ENCODE results near the gene OR5D14. TPM values are rescaled to one million over a fixed set of nuclear protein-coding genes. Genes with fewer than 3 reads are reported as not detected.

The OR5D14 gene
- total and polyA plus RNA-seq, 9 of the 15 experiments (the other 6 are each of a cell fraction or from before 2014, with no cell fraction given): not detected

GRCh38 chr11:55795256-55795655 lies at the start of gene OR5D14 (continued):
- TF ChIP-seq ZBTB40 (IDR thresholded peaks at IDR 0.05) (no peak), ZBTB40 (CRISPR knock-in tag; IDR thresholded peaks at IDR 0.05) (no peak)

- intact Hi-C loops (cut with micrococcal nuclease) (no loop called here), in situ Hi-C loops (cut with MboI) (no loop called here)
- no peak within 1 kb of the TSS for H3K9ac ChIP-seq (ENCODE audit: insufficient read depth in 1 of 2, low read depth in 2 of 2, low read length in 2 of 2)
- ATAC-seq: no peak
- no peaks in the 10 kb centered on the region for H3K9me3 ChIP-seq (replicated peaks; ENCODE audit: control insufficient read depth, insufficient read depth, low read depth, low read length)
- H2AFZ ChIP-seq (ENCODE audit: low read depth, low read length): no peak within 1 kb of the TSS
- H4K20me1 ChIP-seq (replicated peaks; ENCODE audit: control insufficient read depth, insufficient read depth, low read length): no peaks in the 10 kb centered on the region
- H3K79me2 ChIP-seq (ENCODE audit: control insufficient read depth, insufficient read depth, low read length): no peaks in the 10 kb centered on the region
- no peaks in the 10 kb centered on the region for H3K36me3 ChIP-seq (ENCODE audit: control insufficient read depth, insufficient read depth, low read length)
- ChIA-PET CTCF (ENCODE audit: low intra/inter-chr PET ratio) (no interaction called here), POLR2A (no interaction called here)
- no peaks in the 10 kb centered on the region for H3K9me1 ChIP-seq (ENCODE audit: control insufficient read depth, insufficient read depth, low read length)
- no TSS peak for BruUV-seq (replicated peaks)
- DNase-seq (ENCODE audit: extremely low read depth in 1 of 4, low spot score in 3 of 4): no peak
- H3K4me3 ChIP-seq: no peak within 1 kb of the TSS
- no peaks in the 10 kb centered on the region for H3K4me1 ChIP-seq (replicated peaks in 1 of 2; ENCODE audit: control insufficient read depth in 2 of 2, insufficient read depth in 2 of 2, low read length in 2 of 2)
- no peak within 1 kb of the TSS for H3K27ac ChIP-seq (ENCODE audit: extremely low read depth, low read depth, low read length)
- no peak within 1 kb of the TSS for H3K4me2 ChIP-seq (ENCODE audit: insufficient read depth, low read length)
- H3K27me3 ChIP-seq (ENCODE audit: control insufficient read depth in 2 of 2, insufficient read depth in 2 of 2, low read length in 2 of 2): no peaks in the 10 kb centered on the region
- FAIRE-seq: no peak
- TF ChIP-seq ELF1 (tag; IDR thresholded peaks at IDR 0.05): no peak
- TF ChIP-seq NONO (IDR thresholded peaks at IDR 0.05; ENCODE audit: low read depth in 2 of 2, low read length in 1 of 2): no peak
- no peak for TF ChIP-seq NEUROD1 (IDR thresholded peaks at IDR 0.05; ENCODE audit: borderline replicate concordance, low read depth, low read length, partially characterized antibody)
- no peak for TF ChIP-seq RBM25 (IDR thresholded peaks at IDR 0.05; ENCODE audit: low read depth, low read length, severe bottlenecking)
- TF ChIP-seq TCF7L2 (IDR thresholded peaks at IDR 0.05; ENCODE audit: low read depth, low read length): no peak
- TF ChIP-seq PHB (CRISPR knock-in tag; IDR thresholded peaks at IDR 0.05): no peak
- no peak for TF ChIP-seq MYBL2 (IDR thresholded peaks at IDR 0.05; ENCODE audit: low read depth)
- no peak for TF ChIP-seq MYBL2 (CRISPR knock-in tag; IDR thresholded peaks at IDR 0.05; ENCODE audit: borderline replicate concordance)
- no peak for TF ChIP-seq CREB5 (CRISPR knock-in tag; IDR thresholded peaks at IDR 0.05)
- no peak for TF ChIP-seq SNAPC5 (CRISPR knock-in tag; IDR thresholded peaks at IDR 0.05)
These were observed 22.2 kb upstream of the OR5D14 start, which contains the start of gene OR5D13 for GRCh38 chr11:55773138-55773537. TSS of gene OR5D13 (plus strand) at chr11:55773438. CDS start at chr11:55773438, 0 bp downstream.

Data from K562 (cell line).